Effector memory CD8-positive, alpha-beta T cell (primary cell): ENCODE data around the gene CLCN2.

Experiments
- ATAC-seq: fragments of 150-1000 bp; cut with Tn5 transposase; replicated peaks from 2 replicates; pipeline ENCODE4 v1.10.0; 2021; ENCODE audit warnings: mild to moderate bottlenecking, moderate library complexity
- DNase-seq, 3 experiments: peaks; one replicate each; pipeline ENCODE4 v3.0.0; 2021
- H3K27ac Mint-ChIP-seq, 2 donors: one replicate each; pipeline ENCODE4 v1.8.0; 2022; ENCODE audit warnings: mild to moderate bottlenecking in 2 of 2, mixed read lengths in 2 of 2, moderate library complexity in 2 of 2
- H3K27me3 Mint-ChIP-seq, 2 donors: one replicate each; pipeline ENCODE4 v1.8.0; 2022; ENCODE audit warnings: mixed read lengths in 2 of 2
- H3K36me3 Mint-ChIP-seq: one replicate; pipeline ENCODE4 v1.8.0; 2022; ENCODE audit warnings: mild to moderate bottlenecking, moderate library complexity, mixed read lengths; ENCODE audit not compliant: insufficient read depth
- H3K4me1 Mint-ChIP-seq, 2 donors: one replicate each; pipeline ENCODE4 v1.8.0; 2022; ENCODE audit warnings: low read depth in 2 of 2, mixed read lengths in 2 of 2
- H3K4me3 Mint-ChIP-seq, 2 donors: one replicate each; pipeline ENCODE4 v1.8.0; 2022; ENCODE audit warnings: mild to moderate bottlenecking in 2 of 2, mixed read lengths in 2 of 2, moderate library complexity in 2 of 2
- H3K9me3 Mint-ChIP-seq, 2 donors: one replicate each; pipeline ENCODE4 v1.8.0; 2022; ENCODE audit warnings: mixed read lengths in 2 of 2

Gene CLCN2

GRCh38 chr3:184314363-184314699, 47.1 kb downstream of the CLCN2 start, which contains the start of gene EIF4G1:
Gene EIF4G1 (plus strand): TSS chr3:184314606. CDS start chr3:184315797, 1,191 bp downstream.
- H3K9me3 Mint-ChIP-seq = no peaks in the 10 kb centered on the region
- H3K4me1 Mint-ChIP-seq = peaks cover 29 to 34% of the 10 kb centered on the region in 2 donors
- no peaks in the 10 kb centered on the region for H3K27me3 Mint-ChIP-seq
- H3K36me3 Mint-ChIP-seq = peaks cover 43% of the 10 kb centered on the region
- ATAC-seq (peak; percentile 82), DNase-seq (peak; percentile 86 to 92 (median 87))
- peak within 1 kb of the TSS; percentile 75 to 81 for H3K4me3 Mint-ChIP-seq
- peak within 1 kb of the TSS; percentile 77 to 93 for H3K27ac Mint-ChIP-seq

- DNase-seq = no peak
- no peak for ATAC-seq
- H3K27ac Mint-ChIP-seq = peak overlapping the region in 1 of 2 donors; percentile 2
- no peak overlapping the region for H3K4me3 Mint-ChIP-seq
- H3K27me3 Mint-ChIP-seq = no peaks in the 10 kb centered on the region
- H3K4me1 Mint-ChIP-seq = peaks cover 12 to 14% of the 10 kb centered on the region in 2 donors
- H3K36me3 Mint-ChIP-seq = peaks cover 53% of the 10 kb centered on the region
- H3K9me3 Mint-ChIP-seq = no peaks in the 10 kb centered on the region
Measured at GRCh38 chr3:184311633-184312032, 49.8 kb downstream of the CLCN2 start.

DNA sequence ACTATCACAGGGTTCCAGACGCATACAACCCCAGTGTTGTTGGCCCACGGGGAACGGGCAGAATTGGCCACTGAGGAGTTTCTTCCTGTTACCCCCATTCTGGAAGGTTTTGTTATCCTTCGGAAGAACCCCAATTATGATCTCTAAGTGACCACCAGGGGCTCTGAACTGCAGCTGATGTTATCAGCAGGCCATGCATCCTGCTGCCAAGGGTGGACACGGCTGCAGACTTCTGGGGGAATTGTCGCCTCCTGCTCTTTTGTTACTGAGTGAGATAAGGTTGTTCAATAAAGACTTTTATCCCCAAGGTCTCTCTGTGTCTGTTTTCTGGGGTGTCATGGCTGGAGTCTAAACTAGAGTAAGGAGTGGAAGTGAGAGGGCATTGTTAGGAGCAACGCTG, 52.7 kb downstream of the CLCN2 start:
- Mint-ChIP-seq H3K4me1 (peaks cover 4 to 5% of the 10 kb centered on the region in 2 donors), H3K36me3 (peaks cover 57% of the 10 kb centered on the region), H3K4me3 (no peak overlapping the region), H3K9me3 (no peaks in the 10 kb centered on the region), H3K27ac (peak overlapping the region in 1 of 2 donors; percentile 46), H3K27me3 (no peaks in the 10 kb centered on the region)
- ATAC-seq (no peak), DNase-seq (no peak)

GRCh38 chr3:184307915-184308314, 53.5 kb downstream of the CLCN2 start:
- Mint-ChIP-seq H3K27ac (no peak overlapping the region), H3K27me3 (no peaks in the 10 kb centered on the region), H3K9me3 (no peaks in the 10 kb centered on the region), H3K4me3 (no peak overlapping the region), H3K36me3 (peaks cover 64% of the 10 kb centered on the region), H3K4me1 (peaks cover 4 to 5% of the 10 kb centered on the region in 2 donors)
- ATAC-seq (no peak), DNase-seq (no peak)

GRCh38 chr3:184306341-184306972, 54.9 kb downstream of the CLCN2 start:
- no peak overlapping the region for H3K27ac Mint-ChIP-seq
- ATAC-seq (no peak), DNase-seq (no peak)
- peaks cover 79% of the 10 kb centered on the region for H3K36me3 Mint-ChIP-seq
- no peaks in the 10 kb centered on the region for H3K27me3 Mint-ChIP-seq
- H3K4me1 Mint-ChIP-seq = peaks cover 5 to 11% of the 10 kb centered on the region in 2 donors
- H3K4me3 Mint-ChIP-seq = no peak overlapping the region
- no peaks in the 10 kb centered on the region for H3K9me3 Mint-ChIP-seq

GRCh38 chr3:184305577-184305976, 55.8 kb downstream of the CLCN2 start:
- no peak overlapping the region for H3K4me3 Mint-ChIP-seq
- H3K27me3 Mint-ChIP-seq = no peaks in the 10 kb centered on the region
- H3K27ac Mint-ChIP-seq = no peak overlapping the region
- DNase-seq (no peak), ATAC-seq (peak; percentile 48)
- peaks cover 87% of the 10 kb centered on the region for H3K36me3 Mint-ChIP-seq
- no peaks in the 10 kb centered on the region for H3K9me3 Mint-ChIP-seq
- H3K4me1 Mint-ChIP-seq = peaks cover 6 to 14% of the 10 kb centered on the region in 2 donors

DNA sequence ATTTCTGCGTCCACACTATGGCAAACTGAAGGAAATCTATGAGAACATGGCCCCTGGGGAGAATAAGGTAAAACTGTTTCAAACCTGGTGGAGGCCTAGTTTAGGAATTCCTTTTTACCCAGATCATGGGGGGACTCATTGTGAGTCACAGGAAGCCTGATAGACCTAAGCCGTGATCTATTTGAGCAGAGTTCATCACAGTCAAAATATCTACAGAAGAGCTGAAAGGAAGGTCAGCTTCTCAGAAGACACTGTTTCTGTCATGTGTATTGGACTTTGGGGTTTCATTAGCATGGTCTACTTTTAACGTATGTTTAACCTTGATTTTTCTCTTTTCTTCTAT, 61.1 kb downstream of the CLCN2 start:
- Mint-ChIP-seq H3K9me3 (no peaks in the 10 kb centered on the region), H3K36me3 (peaks cover 71% of the 10 kb centered on the region), H3K4me1 (peaks cover 11 to 25% of the 10 kb centered on the region in 2 donors)

DNA sequence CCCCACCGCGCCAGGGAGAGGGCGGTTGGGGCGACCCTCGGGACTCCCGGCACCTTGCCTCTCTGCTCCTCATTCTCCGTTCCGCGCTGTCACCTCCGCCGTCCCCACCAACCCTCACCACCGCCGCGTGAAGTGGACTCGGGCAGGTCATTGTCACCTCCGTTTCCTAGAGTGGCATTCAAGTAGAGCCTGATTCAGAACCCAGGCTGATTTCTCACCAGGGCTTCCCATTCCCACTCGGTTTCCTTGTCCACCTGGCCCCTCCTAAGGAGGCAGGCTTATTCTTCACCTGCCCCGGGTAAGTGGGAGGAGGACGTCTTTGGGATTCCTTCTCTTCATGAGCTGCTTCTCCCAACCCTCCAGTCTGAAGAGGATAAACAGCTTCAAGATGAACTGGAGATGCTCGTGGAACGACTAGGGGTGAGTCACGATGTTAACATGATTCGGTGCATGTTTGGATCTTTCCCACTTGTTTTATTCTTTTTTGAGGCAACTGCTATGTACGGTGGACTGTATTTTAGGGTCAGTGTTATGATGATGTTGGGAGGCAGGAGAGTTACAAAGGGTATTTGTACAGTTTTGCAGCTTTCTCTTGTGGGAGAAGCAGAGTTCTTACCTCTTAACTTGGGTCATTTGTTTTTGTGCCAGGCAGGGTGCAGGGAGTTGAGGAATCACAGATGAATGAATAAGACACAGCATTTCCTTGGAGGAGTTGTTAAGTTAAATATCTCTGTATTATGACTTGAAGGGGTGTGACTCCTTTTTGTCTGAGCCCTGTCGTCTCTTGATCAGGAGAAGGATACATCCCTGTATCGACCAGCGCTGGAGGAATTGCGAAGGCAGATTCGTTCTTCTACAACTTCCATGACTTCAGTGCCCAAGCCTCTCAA, 61.7 kb downstream of the CLCN2 start:
- H3K27ac Mint-ChIP-seq = peak overlapping the region; percentile 89 to 91
- ATAC-seq (no peak), DNase-seq (no peak)
- H3K4me1 Mint-ChIP-seq = peaks cover 11 to 25% of the 10 kb centered on the region in 2 donors
- no peaks in the 10 kb centered on the region for H3K27me3 Mint-ChIP-seq
- peaks cover 65% of the 10 kb centered on the region for H3K36me3 Mint-ChIP-seq
- H3K4me3 Mint-ChIP-seq = peak overlapping the region; percentile 86 to 90
- no peaks in the 10 kb centered on the region for H3K9me3 Mint-ChIP-seq

More for the DNA sequence above, 61.1 kb downstream of the CLCN2 start:
- no peak for ATAC-seq
- DNase-seq = no peak
- no peak overlapping the region for H3K27ac Mint-ChIP-seq
- H3K27me3 Mint-ChIP-seq = no peaks in the 10 kb centered on the region
- peak overlapping the region; percentile 86 to 90 for H3K4me3 Mint-ChIP-seq

DNA sequence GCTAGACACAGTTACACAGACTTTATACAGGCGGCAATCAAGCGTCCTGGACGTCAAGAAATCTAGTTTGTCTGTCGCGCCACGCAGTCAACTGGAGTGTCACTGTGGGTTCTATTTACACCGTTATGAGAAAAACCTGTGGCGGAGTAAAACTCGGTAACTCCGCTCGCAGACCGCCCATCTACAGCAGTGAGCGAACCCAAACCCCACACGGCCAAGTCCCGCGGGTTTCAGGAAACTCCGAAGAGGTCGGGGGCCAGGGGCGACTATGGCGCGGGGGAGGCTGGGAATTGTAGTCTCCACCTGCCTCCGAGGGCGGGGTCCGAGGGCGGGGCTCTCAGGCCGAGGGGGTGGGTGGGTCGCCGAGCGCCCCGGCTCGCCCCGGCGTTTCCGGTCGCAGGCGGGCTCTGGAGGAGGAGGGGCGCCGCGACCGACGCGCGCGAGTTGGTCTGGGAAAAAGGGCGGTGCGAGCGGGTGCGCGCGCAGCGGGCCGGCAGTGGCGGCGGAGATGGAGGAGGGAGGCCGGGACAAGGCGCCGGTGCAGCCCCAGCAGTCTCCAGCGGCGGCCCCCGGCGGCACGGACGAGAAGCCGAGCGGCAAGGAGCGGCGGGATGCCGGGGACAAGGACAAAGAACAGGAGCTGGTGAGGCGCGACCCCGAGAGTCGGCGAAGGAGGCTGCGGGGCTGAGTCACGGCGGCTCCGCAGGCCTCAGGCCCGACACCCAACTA, 62.5 kb downstream of the CLCN2 start, which contains the start of gene PSMD2:
Gene PSMD2 (plus strand): TSS at position 483 of the 729 bp plus-strand sequence. CDS start 26 bp downstream, at position 509.
- Mint-ChIP-seq H3K4me1 (peaks cover 11 to 21% of the 10 kb centered on the region in 2 donors), H3K9me3 (no peaks in the 10 kb centered on the region), H3K4me3 (peak within 1 kb of the TSS; percentile 86 to 90), H3K27me3 (no peaks in the 10 kb centered on the region), H3K36me3 (peaks cover 58% of the 10 kb centered on the region), H3K27ac (peak within 1 kb of the TSS; percentile 89 to 91)
- peak; percentile 95 to 96 (median 96) for DNase-seq
- ATAC-seq = peak; percentile 92

GRCh38 chr3:184296616-184297015, 64.8 kb downstream of the CLCN2 start:
- DNase-seq (no peak), ATAC-seq (no peak)
- Mint-ChIP-seq H3K27me3 (peaks cover 0 to 1% of the 10 kb centered on the region in 2 donors), H3K27ac (no peak overlapping the region), H3K4me3 (no peak overlapping the region), H3K4me1 (peaks cover 11 to 15% of the 10 kb centered on the region in 2 donors), H3K9me3 (no peaks in the 10 kb centered on the region), H3K36me3 (peaks cover 36% of the 10 kb centered on the region)
